Measurements from ENCODE around the gene EPC1.
"Not testable (repeated sequence)": the region's sequence is repeated elsewhere in the genome, so short reads cannot be mapped to it uniquely, and the experiment has no call there.

- not testable (repeated sequence) for TF ChIP-seq CTCF (tag by site-specific recombination; IDR thresholded peaks at IDR 0.05); ZNF404 (tag by site-specific recombination; IDR thresholded peaks at IDR 0.05); ZNF266 (tag by site-specific recombination; IDR thresholded peaks at IDR 0.05; ENCODE audit: low read depth); KLF16 (tag by site-specific recombination; IDR thresholded peaks at IDR 0.05); ELK4 (IDR thresholded peaks at IDR 0.05; ENCODE audit: borderline replicate concordance, low read depth, low read length)
Measured at GRCh38 chr10:32250489-32250888, 96.5 kb downstream of the EPC1 start.
